A549 (cell line): ENCODE results near the gene PPM1B.

Source experiments
- CHD2 ChIP-seq: fragments of 150-350 bp; IDR thresholded peaks from 2 replicates; pipeline ENCODE4 v1.6.1; 2014; ENCODE audit warnings: low read length; ENCODE audit not compliant: partially characterized antibody
- EP300 ChIP-seq, 2 experiments: fragments of >200 bp; sonication (Bioruptor Twin); formaldehyde crosslinking; IDR thresholded peaks; 2 replicates in 1 of 2; 3 replicates in 1 of 2; pipeline ENCODE4 v1.6.1; 2016 to 2017
- KDM1A ChIP-seq: fragments of 200-600 bp; sonication (generic); IDR thresholded peaks from 2 replicates; pipeline ENCODE4 v1.6.1; 2016; ENCODE audit warnings: low read depth, mild to moderate bottlenecking
- POLR2A ChIP-seq: IDR thresholded peaks from 2 replicates; pipeline ENCODE4 v1.6.1; 2012; ENCODE audit warnings: mild to moderate bottlenecking, low read length
- RFX5 ChIP-seq: fragments of 450-650 bp; IDR thresholded peaks from 2 replicates; pipeline ENCODE4 v1.7.1; 2014; ENCODE audit warnings: antibody characterized with exemption, mild to moderate bottlenecking, moderate library complexity
- TF ChIP-seq, protein P1 (sequence below): fragments of 150-350 bp; IDR thresholded peaks from 2 replicates; pipeline ENCODE4 v1.6.1; 2014; ENCODE audit warnings: low read depth, mild to moderate bottlenecking, low read length
- TF ChIP-seq, protein P2 (sequence below): fragments of >200 bp; sonication (Bioruptor Twin); formaldehyde crosslinking; IDR thresholded peaks from 3 replicates; pipeline ENCODE4 v1.5.1; 2016

DNA sequence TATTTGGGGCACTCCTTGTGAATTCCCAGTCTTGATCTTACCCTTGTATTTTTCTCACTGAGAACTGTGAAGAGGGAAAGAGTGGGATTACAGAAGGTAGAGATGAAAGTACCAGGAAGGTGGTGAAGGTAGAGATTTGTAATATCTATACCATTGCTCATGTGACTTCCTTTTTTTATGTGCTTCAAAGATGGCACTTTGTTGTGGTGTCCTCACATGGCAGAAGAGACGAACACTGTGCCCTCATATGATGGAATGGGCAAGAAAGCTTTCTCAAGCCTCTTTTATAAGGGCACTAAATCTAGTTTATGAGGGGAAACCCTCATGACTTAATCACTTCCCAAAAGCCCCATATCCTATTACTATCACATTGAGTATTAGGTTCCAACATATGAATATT, 28.9 kb upstream of the PPM1B start:
- TF ChIP-seq, protein P1, sequence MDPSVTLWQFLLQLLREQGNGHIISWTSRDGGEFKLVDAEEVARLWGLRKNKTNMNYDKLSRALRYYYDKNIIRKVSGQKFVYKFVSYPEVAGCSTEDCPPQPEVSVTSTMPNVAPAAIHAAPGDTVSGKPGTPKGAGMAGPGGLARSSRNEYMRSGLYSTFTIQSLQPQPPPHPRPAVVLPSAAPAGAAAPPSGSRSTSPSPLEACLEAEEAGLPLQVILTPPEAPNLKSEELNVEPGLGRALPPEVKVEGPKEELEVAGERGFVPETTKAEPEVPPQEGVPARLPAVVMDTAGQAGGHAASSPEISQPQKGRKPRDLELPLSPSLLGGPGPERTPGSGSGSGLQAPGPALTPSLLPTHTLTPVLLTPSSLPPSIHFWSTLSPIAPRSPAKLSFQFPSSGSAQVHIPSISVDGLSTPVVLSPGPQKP = no peak
- TF ChIP-seq RFX5 (no peak), POLR2A (no peak), KDM1A (no peak), EP300 (IDR thresholded peaks at IDR 0.05) (no peak), CHD2 (no peak)
- TF ChIP-seq, protein P2, sequence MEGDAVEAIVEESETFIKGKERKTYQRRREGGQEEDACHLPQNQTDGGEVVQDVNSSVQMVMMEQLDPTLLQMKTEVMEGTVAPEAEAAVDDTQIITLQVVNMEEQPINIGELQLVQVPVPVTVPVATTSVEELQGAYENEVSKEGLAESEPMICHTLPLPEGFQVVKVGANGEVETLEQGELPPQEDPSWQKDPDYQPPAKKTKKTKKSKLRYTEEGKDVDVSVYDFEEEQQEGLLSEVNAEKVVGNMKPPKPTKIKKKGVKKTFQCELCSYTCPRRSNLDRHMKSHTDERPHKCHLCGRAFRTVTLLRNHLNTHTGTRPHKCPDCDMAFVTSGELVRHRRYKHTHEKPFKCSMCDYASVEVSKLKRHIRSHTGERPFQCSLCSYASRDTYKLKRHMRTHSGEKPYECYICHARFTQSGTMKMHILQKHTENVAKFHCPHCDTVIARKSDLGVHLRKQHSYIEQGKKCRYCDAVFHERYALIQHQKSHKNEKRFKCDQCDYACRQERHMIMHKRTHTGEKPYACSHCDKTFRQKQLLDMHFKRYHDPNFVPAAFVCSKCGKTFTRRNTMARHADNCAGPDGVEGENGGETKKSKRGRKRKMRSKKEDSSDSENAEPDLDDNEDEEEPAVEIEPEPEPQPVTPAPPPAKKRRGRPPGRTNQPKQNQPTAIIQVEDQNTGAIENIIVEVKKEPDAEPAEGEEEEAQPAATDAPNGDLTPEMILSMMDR = no peak
